NK-92 treated with Interleukin-12 subunit alpha and Interleukin-12 subunit beta, amount 100 ng/mL, for 24 hours (cell line): ENCODE measurements around the gene IGDCC3.
"Not testable (repeated sequence)": the region's sequence is repeated elsewhere in the genome, so short reads cannot be mapped to it uniquely, and the experiment has no call there.

Experiments
- DNase-seq: peaks from one replicate; lab custom pipeline; 2025; lab: John Stamatoyannopoulos, UW

Gene IGDCC3

DNA sequence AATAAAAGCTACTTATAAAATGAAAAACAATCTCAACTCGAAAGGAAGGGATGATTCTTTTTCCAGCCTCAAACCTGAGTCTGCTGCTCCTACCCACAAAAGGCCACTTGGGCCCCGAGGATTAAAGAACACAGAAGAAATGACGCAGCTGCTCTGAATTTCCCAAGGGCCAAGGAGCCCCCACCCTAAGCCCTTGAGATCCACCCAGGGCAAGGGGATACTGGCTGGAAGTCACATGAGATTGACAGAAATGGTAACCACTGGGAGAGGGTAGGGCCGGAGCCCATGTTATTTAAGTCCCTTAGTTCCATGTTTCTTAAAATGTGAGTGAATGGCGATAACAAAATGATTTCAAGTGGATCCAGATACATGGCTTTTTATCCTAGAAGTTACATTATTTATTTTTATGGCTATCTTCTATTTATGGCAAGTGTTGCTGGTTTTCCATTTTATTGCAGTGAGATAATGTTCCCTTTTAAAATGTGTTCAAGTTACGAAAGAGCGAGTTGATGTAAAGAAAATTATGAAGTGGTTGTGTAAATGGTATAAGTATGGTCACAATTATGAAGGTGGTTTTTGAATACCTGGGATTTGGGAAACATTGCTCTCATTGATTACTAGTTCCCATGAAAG is 28.1 kb upstream of the IGDCC3 start:
- DNase-seq, result no peak

DNA sequence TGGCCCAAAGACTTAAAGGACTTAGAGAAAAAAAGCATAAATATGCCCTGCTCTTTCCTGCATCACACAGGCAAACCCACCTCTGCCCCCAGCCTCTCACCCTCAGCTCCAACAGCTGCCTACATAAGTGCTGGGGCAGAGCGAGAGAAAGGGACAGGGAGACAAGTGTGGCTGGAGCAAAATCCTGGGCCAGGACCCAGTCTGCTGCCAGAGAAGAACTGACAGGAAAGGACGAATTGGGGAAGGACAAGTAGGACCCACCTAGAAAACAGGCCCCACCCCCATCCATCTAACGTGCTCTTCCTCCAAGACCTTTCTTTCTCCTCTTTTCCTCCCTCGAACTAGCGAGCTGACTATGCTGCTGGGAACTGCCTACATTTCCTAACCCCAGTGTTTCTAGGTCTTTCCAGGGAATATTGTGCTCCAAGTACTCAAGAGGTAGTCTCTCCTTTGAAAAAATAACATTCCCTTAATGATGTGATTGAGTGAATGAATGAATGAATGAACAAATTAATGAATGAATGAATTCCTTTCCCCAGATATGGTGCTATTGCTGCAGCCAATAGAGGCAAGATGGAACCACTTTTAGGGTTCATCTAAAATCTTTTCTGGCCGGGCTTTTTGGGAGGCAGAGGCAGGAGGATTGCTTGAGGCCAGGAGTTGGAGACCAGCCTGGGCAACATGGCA is 26.5 kb upstream of the IGDCC3 start:
- no peak for DNase-seq

DNA sequence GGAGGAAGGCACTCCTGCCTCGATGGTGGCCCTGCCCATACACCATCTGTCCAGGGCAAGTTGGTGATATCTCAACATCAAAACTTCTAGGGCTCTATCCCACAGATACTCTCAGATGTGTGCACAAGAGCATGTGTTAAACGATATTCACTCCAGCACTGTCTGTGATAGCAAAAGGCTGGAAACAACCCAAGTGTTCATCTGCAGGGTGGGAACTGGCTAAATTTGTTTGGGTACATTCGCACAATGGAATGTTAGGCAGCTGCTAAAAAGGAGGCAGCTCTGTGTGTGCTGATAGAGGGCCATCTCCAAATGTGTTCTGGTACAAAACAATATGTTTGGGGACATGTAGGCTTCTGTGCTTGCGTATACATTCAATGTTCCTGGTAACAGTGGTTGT is 25.2 kb upstream of the IGDCC3 start:
- no peak for DNase-seq

DNA sequence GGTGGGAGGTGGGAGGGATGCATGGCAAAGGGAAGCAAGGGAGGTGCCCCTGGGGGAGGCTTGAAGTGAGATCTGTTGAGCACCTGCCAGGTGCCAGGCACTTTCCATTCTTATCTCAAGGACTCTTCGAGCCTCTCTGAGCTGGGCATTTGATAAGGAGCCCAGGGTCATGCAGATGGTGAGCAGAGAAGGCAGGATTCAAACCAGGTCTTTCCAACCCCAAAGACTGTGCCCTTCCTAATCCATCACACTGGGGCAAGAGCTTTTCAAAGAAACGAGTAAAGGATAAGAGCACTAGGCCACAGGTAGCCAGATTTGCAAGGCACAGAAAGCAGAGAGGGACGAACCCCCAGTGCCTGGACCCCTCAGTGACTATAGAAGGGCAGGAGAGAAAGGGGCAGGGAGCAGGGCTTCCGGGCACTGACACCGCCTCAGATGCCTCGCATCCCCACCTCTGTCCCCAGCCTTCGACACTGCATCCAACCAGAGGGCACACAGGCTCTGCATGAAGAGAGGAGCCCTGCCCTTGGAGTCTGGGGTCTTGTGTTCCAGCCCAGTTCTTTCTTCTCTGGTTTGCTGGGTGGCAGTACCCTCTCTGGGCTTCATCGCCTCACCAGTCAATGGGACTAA is 23.9 kb upstream of the IGDCC3 start:
- no peak for DNase-seq

DNA sequence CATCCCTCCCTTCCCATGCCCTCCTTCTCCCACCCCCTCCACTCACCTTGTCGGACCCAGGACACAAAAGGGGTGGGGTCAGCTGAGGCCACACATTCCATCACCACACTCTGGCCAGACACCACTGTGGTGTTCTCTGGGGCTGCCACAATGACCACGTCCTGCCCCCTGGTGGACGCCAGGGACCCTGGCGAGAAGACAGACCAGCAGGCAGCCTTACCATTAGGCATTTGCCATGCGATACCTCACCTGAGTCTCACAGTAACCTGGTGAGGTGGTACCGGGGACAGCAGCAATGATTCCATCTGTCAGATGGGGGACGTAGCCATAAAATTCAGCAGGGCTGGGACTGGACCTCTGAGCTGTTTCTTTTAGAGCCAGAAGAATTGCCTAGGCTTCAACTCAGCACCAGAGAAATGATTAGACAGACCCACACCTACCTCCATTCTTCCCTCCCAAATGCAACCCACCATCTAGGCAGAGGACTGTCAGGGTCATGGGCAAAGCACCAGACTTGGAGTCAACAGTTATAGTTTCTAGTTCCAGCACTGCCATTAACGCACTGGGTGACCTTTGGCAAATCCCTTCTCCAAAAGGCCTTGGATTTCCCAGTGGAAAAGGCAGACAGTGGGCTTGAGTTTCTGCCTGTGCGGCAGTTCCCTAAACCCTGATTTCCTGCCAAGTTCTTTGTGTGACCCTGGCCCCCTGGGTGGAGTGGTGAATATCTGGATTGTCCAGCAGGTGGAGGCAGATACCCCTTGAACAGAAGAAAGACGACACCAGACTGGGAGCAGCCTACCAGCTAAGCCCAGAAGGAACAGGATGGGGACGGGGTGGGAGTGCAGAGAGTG is 23.2 kb upstream of the IGDCC3 start:
- DNase-seq, result peak; percentile 22

DNA sequence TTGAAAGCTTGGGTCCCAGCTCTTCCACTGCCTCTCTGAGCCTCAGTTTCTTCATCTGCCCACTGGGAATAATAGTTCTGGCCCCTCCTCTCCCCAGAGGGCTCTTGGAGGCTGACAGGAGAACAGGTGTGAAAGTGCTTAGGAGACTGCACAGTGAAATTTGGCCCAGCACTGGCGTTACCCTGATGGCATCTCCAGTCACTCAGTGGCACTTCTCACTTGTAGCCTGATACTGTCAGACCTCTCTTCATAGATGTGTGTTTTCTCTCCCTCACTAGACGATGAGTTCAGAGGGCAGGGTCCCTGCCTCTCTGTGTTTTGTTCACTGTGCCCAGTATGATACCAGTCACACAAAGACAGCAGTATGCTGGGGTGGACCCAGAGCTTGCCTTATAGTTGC is 22.2 kb upstream of the IGDCC3 start:
- DNase-seq, result no peak

DNA sequence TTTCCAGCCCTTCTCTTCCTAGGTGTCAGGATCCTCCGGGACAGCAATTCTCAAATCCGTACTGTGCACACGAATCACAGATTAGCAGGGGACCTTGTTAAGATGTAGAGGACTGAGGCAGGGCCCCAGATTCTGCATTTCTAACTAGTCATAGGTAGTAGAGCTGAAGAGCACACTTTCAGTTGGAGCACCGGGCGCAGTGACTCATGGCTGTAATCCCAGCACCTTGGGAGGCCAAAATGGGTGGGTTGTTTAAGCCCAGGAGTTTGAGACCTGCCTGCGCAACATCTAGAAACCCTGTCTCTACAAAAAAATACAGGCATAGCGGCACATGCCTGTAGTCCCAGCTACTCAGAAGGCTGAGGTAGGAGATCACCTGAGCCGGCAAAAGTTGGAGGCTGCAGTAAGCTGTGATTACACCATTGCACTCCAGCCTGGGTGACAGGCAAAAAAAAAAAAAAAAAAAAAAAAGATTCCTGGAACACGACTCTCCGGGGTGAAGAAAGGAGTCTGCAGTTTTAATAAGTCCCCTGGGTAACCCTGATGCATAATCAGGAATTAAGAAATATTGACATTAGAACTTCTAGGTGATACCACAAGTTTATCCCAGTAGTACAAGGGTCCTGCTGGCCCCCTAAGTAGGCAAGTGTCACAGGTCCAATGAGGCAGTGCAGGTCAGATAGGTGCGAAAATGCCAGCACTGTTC is 21.4 kb upstream of the IGDCC3 start:
- no peak for DNase-seq

DNA sequence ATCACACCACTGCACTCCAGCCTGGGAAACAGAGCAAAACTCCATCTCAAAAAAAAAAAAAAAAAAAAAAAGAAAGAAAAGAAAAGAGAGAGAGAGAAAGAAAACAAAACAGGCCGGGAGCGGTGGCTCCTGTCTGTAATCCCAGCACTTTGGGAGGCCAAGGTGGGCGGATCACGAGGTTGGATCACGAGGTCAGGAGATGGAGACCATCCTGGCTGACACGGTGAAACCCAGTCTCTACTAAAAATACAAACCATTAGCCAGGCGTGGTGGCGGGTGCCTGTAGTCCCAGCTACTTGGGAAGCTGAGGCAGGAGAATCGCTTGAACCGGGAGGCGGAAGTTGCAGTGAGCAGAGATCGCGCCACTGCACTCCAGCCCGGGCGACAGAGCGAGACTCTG is 20.7 kb upstream of the IGDCC3 start:
- not testable (repeated sequence) for DNase-seq

DNA sequence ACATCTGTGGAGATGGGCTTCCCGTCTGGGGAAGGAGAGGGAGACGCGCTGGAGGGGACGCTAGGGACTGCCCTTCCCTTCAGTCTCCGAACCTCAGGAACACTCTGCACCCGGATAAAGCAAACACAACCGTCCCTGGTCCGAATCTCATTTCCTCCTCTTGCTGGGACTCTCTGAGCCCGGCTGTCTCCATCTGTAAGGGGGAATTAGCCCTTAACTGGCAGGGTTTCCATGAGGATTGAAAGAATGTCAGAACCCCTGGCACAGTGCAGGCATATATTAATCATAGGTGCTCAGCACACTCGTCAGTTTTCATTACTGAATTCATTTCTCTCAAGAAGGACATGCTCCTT is 19.1 kb upstream of the IGDCC3 start:
- DNase-seq, result no peak

DNA sequence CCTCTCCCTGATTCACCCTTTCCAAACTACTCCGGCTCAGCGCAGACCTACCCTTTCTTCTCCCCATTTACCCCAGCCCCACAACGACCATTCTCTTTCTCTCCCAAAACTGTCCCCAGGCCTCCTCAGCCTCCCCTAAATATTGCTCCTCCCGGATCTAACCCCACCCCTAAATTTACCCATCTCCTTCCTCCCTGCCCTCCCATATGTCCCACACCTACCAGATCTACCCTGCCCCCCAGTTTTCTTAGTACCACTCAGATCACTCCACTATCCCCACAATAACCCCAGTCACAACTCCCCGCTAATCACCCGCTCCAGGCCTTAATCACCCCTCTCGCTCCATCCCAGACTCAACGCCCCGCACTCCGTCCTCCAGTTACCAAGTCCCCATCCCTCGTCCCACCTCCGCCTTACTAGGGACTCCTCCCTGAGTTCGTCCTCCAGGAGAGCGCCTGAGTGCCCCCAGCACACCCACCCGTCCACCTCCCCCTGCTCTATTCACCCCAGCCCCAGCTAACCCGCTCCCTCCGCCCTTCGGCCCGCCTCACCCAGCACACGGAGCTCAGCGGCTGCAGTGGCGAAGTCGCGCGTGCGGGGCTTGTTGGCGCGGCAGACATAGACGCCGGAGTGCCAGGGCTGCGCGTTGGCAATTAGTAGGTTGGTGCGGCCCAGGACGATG is 18.6 kb upstream of the IGDCC3 start:
- DNase-seq, result no peak

DNA sequence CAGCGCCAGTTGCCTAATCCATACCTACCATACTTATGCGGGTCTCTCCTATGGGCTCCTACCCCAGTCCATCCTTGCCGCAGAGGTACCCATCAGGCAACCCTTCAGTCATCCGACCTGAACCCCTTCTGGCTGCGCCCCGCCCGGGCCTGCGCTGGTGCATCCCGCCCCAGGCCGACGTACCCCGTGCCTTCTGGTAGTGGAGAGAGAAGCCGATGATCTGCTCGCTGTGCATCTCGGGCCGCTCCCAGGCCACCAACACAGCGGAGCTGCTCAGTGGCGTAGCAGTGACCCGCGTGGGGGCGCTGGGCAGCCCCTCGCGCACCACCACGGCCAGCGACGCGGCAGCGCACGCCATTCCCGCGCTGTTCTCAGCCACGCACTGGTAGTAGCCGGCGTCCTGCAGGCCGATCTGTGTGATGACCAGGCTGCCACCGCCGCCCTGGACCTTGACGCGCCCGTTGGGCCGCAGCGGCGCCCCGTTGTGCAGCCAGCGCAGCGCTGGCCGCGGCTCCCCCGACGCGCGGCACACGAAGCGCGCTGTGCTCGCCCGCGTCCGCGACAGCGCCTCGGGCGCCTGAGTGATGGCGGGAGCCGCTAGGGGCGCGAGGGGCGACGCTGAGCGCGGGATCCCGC is 17.9 kb upstream of the IGDCC3 start:
- no peak for DNase-seq

DNA sequence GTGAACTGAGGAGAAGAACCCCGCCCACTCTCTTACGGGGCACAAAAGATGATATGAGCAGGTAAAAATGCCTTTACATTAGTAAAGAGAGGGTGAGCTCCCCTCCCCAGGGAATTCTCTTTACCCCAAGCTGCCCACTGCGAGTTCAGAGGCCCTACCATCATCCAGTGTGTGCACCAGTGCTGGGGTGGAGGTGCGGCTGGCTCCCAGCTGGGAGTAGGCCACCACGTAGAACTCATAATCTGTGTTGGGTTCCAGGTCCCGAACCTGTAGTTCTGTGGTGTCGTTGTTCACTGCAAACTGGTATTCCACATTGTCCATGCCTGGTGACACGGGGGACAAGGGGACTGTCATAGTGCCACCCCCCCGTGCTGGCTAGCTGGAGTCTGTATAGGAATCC is 17.1 kb upstream of the IGDCC3 start:
- no peak for DNase-seq

DNA sequence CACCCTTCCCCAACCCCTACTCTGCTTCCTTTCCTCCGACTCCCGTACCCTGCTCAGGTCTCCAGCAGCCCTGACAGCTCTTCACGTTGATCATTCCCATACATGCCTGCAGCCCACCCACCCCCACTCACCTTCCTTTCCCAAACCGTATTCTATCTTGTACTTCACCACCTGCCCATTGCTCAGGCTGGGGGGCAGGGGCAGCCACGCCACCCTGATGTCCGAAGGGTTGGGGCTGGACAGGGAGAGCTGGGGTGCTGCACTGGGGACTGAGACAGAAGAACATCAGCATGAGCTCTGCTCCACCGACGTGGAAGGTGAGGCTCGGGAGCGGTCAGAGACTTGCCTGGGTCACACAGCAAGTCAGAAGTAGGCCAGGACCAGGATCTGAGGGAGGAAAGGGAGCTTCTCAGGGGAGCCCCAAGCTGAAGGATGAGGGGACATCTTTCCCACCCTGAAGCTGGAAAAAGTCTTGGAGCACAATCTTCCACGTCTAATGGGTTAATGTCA is 16.5 kb upstream of the IGDCC3 start:
- no peak for DNase-seq

DNA sequence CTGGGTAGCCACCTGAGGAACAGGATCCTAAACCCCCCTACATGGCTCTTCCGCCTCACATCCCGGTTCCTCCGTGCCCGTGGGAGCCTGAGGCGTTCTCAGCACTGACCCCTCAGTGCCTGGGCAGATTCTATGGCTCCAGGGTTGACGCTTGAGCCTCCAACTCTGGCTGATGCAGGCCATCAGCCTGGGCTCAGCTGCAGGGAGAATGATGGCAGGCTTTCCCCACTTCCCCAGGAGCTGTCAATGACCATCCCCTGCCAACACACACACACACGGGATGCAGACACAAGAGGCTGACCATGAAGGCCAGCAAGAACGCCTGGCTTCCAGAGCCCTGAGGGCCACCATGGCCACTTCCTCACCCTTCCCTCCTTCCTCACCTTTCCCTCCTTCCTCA is 15.8 kb upstream of the IGDCC3 start:
- DNase-seq, result no peak

DNA sequence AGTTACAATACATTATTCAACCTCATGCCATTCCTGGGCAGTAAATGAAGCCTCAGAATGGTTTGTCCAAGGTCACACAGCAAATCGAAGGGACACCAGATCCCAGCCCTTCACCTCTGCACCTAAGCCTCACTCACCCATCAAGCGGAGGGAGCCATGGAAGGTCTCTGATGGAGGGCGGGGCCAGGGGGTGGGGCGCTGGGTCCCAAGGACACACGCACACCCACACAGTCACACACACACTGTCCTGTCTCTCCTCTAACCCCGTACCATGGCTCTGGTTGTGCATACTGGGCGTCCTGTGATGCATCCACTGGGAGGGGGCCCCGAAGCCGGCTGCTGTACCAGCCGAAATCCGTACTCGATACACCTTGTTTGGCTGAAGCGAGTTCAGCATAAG is 15.3 kb upstream of the IGDCC3 start:
- no peak for DNase-seq

DNA sequence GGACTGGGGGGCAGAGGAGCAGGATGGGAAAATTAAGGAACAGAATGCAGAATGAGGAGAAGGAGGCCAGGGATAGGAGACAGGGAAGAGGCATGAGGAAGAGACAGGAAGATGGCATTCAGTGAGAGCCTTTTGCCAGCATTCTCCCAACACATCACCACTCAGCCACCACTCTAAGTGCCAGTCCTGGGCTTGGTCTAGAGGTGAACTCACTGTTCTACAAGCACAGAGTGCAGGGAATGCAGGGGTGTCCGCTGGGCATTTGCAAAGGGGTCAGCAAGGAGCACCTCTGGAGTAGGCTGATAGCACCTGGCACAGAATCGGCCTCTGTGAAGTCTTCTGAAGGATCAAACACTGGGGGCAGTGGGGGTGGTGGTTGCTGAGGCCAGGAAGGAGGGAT is 14.6 kb upstream of the IGDCC3 start:
- no peak for DNase-seq

DNA sequence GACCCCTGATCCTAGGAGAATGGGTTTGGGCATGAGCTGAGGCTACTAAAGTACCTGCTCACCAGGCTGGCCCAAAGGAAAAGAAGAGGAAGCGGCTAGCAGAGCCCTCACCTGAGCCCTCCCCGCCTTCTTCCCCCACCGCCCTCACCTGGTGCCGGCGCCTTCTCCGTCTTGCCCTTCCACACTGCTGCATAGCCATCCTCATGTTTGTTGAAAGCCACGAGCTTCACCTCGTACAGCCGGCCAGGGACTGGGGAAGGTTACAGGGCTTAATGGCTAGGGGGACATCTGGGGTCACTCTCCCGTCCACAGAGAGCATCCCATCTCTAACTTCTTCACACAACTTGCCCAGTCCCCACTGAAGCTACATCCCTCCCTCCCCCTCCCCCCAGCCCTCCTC is 13.9 kb upstream of the IGDCC3 start:
- DNase-seq, result no peak

DNA sequence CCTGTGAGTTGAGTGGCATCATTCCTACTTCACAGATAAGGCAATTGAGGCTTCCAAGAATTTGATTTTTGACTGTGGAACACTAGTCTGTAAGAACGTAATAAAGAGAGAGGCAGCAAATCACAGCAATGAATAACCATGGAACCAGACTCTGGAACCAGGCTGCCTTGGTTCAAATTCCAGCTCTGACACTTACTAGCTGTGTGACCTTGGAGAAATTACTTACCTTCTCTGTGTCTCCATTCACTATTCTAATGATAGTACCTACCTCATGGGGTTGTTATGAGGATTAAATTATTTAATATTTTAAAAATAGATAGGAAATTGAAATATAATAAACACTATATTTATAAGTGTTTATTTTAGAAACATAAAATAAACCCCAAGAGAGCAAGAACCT is 12.6 kb upstream of the IGDCC3 start:
- no peak for DNase-seq

DNA sequence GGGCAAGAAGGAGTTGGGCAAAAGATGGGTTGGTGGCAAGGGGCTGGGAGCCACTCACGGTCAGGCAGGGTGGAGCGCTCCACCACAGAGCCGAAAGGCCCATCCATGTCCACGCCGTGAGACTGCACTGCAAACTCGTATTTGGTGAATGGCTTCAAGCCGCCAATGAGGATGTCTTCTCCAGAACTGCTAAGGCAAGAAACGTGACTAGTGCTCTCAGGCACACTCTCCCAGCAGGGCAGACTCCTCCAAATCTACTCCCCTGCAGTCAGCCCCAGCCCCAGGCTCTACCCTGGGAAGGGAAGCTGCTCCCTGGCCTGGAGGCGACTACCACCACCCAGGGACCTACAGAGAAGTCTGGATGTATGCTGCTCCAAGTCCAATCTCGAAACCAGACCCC is 11.4 kb upstream of the IGDCC3 start:
- no peak for DNase-seq

DNA sequence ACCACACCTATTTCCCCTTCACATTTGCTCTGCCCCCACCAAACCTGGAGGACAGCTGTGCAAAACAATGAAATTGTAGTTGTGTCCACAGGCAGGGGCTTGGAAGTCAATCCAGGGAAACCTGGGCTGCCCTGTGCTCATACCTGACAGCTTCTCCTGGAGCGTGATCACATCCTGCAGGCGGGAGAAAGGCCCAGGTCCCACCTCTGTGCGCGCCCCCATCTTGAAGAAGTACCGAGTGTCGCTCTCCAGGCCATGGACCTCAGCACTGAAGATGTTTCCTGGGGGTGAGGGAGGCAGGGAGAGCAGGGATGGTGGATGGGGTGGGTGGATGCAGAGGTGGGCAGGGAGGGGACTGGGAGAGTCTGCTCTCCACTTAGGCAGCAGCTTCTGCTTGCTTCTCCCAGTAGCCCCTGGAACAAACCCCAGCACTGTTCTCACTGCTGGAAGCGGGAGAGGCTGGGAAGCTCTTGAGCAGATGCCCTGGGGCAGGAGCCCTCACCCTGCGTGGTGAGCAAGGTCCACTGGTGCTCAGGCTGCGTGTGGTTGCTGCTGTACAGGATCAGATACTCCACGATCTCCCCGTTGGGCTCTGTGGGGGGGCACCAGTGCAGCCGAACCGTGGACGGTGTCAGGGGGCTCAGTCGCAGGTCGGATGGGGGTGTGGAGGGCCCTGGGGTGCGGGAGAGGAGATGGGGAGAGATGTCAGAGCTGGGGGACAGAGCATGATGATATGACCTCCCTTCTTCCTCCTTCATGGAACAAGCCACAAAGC is 10.7 kb upstream of the IGDCC3 start:
- no peak for DNase-seq
